ENCODE data around the gene ERBB2. TPM values are rescaled to one million over a fixed set of nuclear protein-coding genes. Genes with fewer than 3 reads are reported as not detected.

ERBB2 gene
- total and polyA plus RNA-seq, 2 of the 13 experiments (the other 11 are each of a cell fraction or from before 2014, with no cell fraction given), result 57.7 to 64.1 TPM

- TF ChIP-seq, protein P1, sequence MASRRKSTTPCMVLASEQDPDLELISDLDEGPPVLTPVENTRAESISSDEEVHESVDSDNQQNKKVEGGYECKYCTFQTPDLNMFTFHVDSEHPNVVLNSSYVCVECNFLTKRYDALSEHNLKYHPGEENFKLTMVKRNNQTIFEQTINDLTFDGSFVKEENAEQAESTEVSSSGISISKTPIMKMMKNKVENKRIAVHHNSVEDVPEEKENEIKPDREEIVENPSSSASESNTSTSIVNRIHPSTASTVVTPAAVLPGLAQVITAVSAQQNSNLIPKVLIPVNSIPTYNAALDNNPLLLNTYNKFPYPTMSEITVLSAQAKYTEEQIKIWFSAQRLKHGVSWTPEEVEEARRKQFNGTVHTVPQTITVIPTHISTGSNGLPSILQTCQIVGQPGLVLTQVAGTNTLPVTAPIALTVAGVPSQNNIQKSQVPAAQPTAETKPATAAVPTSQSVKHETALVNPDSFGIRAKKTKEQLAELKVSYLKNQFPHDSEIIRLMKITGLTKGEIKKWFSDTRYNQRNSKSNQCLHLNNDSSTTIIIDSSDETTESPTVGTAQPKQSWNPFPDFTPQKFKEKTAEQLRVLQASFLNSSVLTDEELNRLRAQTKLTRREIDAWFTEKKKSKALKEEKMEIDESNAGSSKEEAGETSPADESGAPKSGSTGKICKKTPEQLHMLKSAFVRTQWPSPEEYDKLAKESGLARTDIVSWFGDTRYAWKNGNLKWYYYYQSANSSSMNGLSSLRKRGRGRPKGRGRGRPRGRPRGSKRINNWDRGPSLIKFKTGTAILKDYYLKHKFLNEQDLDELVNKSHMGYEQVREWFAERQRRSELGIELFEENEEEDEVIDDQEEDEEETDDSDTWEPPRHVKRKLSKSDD (CRISPR knock-in tag; IDR thresholded peaks at IDR 0.05; ENCODE audit: low read depth), result no peak
- no peak for TF ChIP-seq GATA4 (IDR thresholded peaks at IDR 0.05; ENCODE audit: borderline replicate concordance, low read depth)
- no peak for TF ChIP-seq TRIM22 (IDR thresholded peaks at IDR 0.05)
- TF ChIP-seq ZNF543 (CRISPR knock-in tag; IDR thresholded peaks at IDR 0.05), result no peak
- TF ChIP-seq GATAD1 (CRISPR knock-in tag; IDR thresholded peaks at IDR 0.05), result no peak; the same call in 1 of the 2 replicates
- TF ChIP-seq ZNF232 (CRISPR knock-in tag; IDR thresholded peaks at IDR 0.05; ENCODE audit: borderline replicate concordance), result no peak
- TF ChIP-seq ZNF788 (CRISPR knock-in tag; IDR thresholded peaks at IDR 0.05; ENCODE audit: borderline replicate concordance), result peak; percentile 54; the same call in 1 of the 2 replicates
- TF ChIP-seq TFAP4 (IDR thresholded peaks at IDR 0.05; ENCODE audit: borderline replicate concordance, low read depth), result peak; percentile 93; the same call in 1 of the 2 replicates
- TF ChIP-seq POLR2G (IDR thresholded peaks at IDR 0.05; ENCODE audit: low read depth, low read length), result no peak
- no peak for TF ChIP-seq ZNF530 (CRISPR knock-in tag; IDR thresholded peaks at IDR 0.05; ENCODE audit: low read depth)
- no peak for TF ChIP-seq ZNF235 (CRISPR knock-in tag; IDR thresholded peaks at IDR 0.05; ENCODE audit: borderline replicate concordance)
- no peak for TF ChIP-seq HMG20A (CRISPR knock-in tag; IDR thresholded peaks at IDR 0.05; ENCODE audit: borderline replicate concordance)
- no peak for TF ChIP-seq ZBTB40 (IDR thresholded peaks at IDR 0.05)
- TF ChIP-seq ZBTB40 (CRISPR knock-in tag; IDR thresholded peaks at IDR 0.05), result 0 out of 2 replicates have a peak, but pooled peaks have one; percentile 31
- no peak for TF ChIP-seq ZC3H13 (CRISPR knock-in tag; IDR thresholded peaks at IDR 0.05)
Measured at GRCh38 chr17:39653662-39654331, 46.1 kb upstream of the ERBB2 start (continued).
